ENCODE data around the gene PRG3. TPM values are rescaled to one million over a fixed set of nuclear protein-coding genes. Genes with fewer than 3 reads are reported as not detected.

Gene PRG3
- total and polyA plus RNA-seq, 2 donors (not counting 3 experiments of a cell fraction or from before 2014, with no cell fraction given) = not detected

DNA sequence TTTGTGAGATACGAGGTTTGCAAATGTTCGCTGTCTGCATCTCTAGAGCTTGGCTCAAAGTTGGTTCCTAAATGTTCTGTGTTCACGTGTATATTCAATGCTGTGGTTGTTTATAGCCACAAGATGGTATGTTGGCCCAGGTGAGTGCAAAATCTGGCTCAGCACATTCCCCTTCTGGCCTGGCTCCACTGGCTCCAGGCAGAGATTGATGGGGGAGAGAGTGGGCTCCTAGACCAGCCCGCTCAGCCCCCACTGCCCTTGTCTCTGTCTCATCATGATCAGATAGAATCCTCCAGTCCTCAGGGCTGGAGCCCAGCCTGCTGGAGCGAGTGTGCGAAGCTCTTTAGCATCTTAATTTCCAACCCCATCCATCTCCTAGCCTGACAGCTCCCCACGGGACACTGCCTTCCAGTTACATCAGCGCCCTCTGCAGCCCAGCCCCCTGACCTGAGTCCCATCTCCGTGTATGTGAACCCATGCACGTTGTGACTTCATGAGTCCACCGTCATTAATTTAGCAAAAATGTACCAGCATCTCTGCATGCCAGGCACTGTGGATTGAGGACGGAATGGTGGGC, 40.8 kb downstream of the PRG3 start:
- ChIA-PET CTCF (interaction anchor here (0.6 to 1.6 kb wide), 6 partner anchors 22 to 499 kb away, joined by 3 to 8 read pairs (median 4); no protein-coding TSS in a partner anchor), POLR2A (no interaction called here)
- Histone ChIP-seq H4K20me1 (replicated peaks; ENCODE audit: control insufficient read depth, extremely low read depth, insufficient read depth, low read length) (no peaks in the 10 kb centered on the region), H3K4me3 (replicated peaks in 1 of 3; ENCODE audit: insufficient read depth in 1 of 3, low read depth in 1 of 3, low read length in 3 of 3) (no peak overlapping the region), H3K9ac (replicated peaks; ENCODE audit: extremely low read depth, insufficient read depth, low read length) (no peak overlapping the region), H3K36me3 (ENCODE audit: control insufficient read depth in 2 of 2, extremely low read depth in 1 of 2, insufficient read depth in 2 of 2, low read length in 2 of 2) (no peaks in the 10 kb centered on the region), H3K27me3 (ENCODE audit: control insufficient read depth in 2 of 2, insufficient read depth in 2 of 2, low read length in 2 of 2) (peaks cover 4 to 9% of the 10 kb centered on the region in 2 experiments), H3K27ac (ENCODE audit: insufficient read depth, low read depth, low read length) (no peak overlapping the region), H3K9me1 (replicated peaks; ENCODE audit: control insufficient read depth, extremely low read depth, insufficient read depth, low read length) (no peaks in the 10 kb centered on the region), H3K4me2 (ENCODE audit: insufficient read depth, low read length) (no peak overlapping the region), H3K9me3 (replicated peaks; ENCODE audit: control insufficient read depth, insufficient read depth, low read length) (no peaks in the 10 kb centered on the region), H3K4me1 (ENCODE audit: control insufficient read depth, extremely low read depth, insufficient read depth, low read length) (peaks cover 6% of the 10 kb centered on the region), H3K79me2 (ENCODE audit: control insufficient read depth, insufficient read depth, low read length) (peaks cover 3% of the 10 kb centered on the region), H2AFZ (ENCODE audit: low read depth, low read length) (no peak overlapping the region)
- BruUV-seq (replicated peaks) = no TSS peak
- FAIRE-seq (no peak), DNase-seq (ENCODE audit: low read depth, low spot score) (peak; percentile 19)
- dilution Hi-C loops (cut with MboI; ENCODE audit: extremely low pct_ligation_motif_present, low sequenced_read_pairs) (no loop called here), intact Hi-C loops (cut with micrococcal nuclease) (loop anchor here (2.0 kb wide), 1 partner anchor 499 kb away; no protein-coding TSS in a partner anchor)
- TF ChIP-seq GATA2 (IDR thresholded peaks at IDR 0.05; ENCODE audit: insufficient read depth, insufficient read length, low read depth, low read length) = no peak
- TF ChIP-seq, protein P1, sequence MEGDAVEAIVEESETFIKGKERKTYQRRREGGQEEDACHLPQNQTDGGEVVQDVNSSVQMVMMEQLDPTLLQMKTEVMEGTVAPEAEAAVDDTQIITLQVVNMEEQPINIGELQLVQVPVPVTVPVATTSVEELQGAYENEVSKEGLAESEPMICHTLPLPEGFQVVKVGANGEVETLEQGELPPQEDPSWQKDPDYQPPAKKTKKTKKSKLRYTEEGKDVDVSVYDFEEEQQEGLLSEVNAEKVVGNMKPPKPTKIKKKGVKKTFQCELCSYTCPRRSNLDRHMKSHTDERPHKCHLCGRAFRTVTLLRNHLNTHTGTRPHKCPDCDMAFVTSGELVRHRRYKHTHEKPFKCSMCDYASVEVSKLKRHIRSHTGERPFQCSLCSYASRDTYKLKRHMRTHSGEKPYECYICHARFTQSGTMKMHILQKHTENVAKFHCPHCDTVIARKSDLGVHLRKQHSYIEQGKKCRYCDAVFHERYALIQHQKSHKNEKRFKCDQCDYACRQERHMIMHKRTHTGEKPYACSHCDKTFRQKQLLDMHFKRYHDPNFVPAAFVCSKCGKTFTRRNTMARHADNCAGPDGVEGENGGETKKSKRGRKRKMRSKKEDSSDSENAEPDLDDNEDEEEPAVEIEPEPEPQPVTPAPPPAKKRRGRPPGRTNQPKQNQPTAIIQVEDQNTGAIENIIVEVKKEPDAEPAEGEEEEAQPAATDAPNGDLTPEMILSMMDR (IDR thresholded peaks at IDR 0.05; ENCODE audit: extremely low read depth in 1 of 2, insufficient read depth in 1 of 2, low read depth in 1 of 2, low read length in 2 of 2) = peak in 1 of 2 donors; percentile 5
- no peak for TF ChIP-seq POLR2AphosphoS5 (IDR thresholded peaks at IDR 0.05; ENCODE audit: insufficient read depth, low read depth, low read length)
- TF ChIP-seq MYC (IDR thresholded peaks at IDR 0.05; ENCODE audit: low read depth, low read length) = no peak
- TF ChIP-seq POLR2A (IDR thresholded peaks at IDR 0.05; ENCODE audit: low read depth, low read length) = no peak

DNA sequence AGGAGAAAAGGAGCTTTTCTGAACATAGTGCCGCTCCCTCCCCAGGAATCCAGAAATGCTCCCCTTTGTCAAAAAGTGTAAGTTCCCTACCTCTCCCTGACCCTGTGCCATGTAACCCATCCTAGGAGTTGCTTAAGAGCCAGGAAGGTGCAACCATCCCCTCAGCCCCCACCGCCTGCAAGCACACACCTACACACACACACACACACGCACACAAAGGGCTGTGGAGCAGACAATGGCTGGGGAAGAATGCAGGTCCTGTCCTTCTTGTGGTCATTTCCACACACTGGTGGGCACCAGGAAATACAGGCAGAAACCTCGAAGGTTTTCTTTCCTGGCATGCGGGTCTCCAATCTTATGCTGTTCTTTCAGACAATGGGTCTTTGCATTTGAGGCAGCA, 41.6 kb downstream of the PRG3 start:
- H3K4me1 ChIP-seq (ENCODE audit: control insufficient read depth, extremely low read depth, insufficient read depth, low read length) = peaks cover 14% of the 10 kb centered on the region
- H3K9ac ChIP-seq (replicated peaks; ENCODE audit: extremely low read depth, insufficient read depth, low read length) = no peak overlapping the region
- DNase-seq (ENCODE audit: low read depth, low spot score) = no peak
- H2AFZ ChIP-seq (ENCODE audit: low read depth, low read length) = no peak overlapping the region
- H4K20me1 ChIP-seq (replicated peaks; ENCODE audit: control insufficient read depth, extremely low read depth, insufficient read depth, low read length) = no peaks in the 10 kb centered on the region
- ChIA-PET POLR2A (no interaction called here), CTCF (interaction anchor here (1.2 to 1.6 kb wide), 3 partner anchors 90 to 208 kb away, joined by 3 to 12 read pairs (median 6); no protein-coding TSS in a partner anchor)
- FAIRE-seq = no peak
- no peaks in the 10 kb centered on the region for H3K9me3 ChIP-seq (replicated peaks; ENCODE audit: control insufficient read depth, insufficient read depth, low read length)
- H3K4me2 ChIP-seq (ENCODE audit: insufficient read depth, low read length) = no peak overlapping the region
- intact Hi-C loops (cut with micrococcal nuclease) (loop anchor here (5.0 kb wide), 1 partner anchor 328 kb away; the partner anchor contains the start of gene ZDHHC5), dilution Hi-C loops (cut with MboI; ENCODE audit: extremely low pct_ligation_motif_present, low sequenced_read_pairs) (no loop called here)
- TF ChIP-seq, protein P1 (IDR thresholded peaks at IDR 0.05; ENCODE audit: extremely low read depth in 1 of 2, insufficient read depth in 1 of 2, low read depth in 1 of 2, low read length in 2 of 2) = no peak
- no peak for TF ChIP-seq POLR2A (IDR thresholded peaks at IDR 0.05; ENCODE audit: low read depth, low read length)
- no peak for TF ChIP-seq FOS (IDR thresholded peaks at IDR 0.05; ENCODE audit: borderline replicate concordance, insufficient read depth, low read length)
- TF ChIP-seq POLR2AphosphoS5 (IDR thresholded peaks at IDR 0.05; ENCODE audit: insufficient read depth, low read depth, low read length) = no peak
- TF ChIP-seq JUN (IDR thresholded peaks at IDR 0.05; ENCODE audit: borderline replicate concordance, insufficient read depth, insufficient read length, low read depth) = no peak
- TF ChIP-seq GATA2 (IDR thresholded peaks at IDR 0.05; ENCODE audit: insufficient read depth, insufficient read length, low read depth, low read length) = no peak
- no peak for TF ChIP-seq MYC (IDR thresholded peaks at IDR 0.05; ENCODE audit: low read depth, low read length)
- no peak for TF ChIP-seq EZH2 (IDR thresholded peaks at IDR 0.05; ENCODE audit: borderline replicate concordance, low read depth, low read length, severe bottlenecking)
- TF ChIP-seq, protein P2, sequence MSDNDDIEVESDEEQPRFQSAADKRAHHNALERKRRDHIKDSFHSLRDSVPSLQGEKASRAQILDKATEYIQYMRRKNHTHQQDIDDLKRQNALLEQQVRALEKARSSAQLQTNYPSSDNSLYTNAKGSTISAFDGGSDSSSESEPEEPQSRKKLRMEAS (IDR thresholded peaks at IDR 0.05; ENCODE audit: insufficient read depth, insufficient read length) = no peak
- peaks cover 11% of the 10 kb centered on the region for H3K79me2 ChIP-seq (ENCODE audit: control insufficient read depth, insufficient read depth, low read length)
- H3K9me1 ChIP-seq (replicated peaks; ENCODE audit: control insufficient read depth, extremely low read depth, insufficient read depth, low read length) = no peaks in the 10 kb centered on the region
- no peak overlapping the region for H3K27ac ChIP-seq (ENCODE audit: insufficient read depth, low read depth, low read length)
- H3K36me3 ChIP-seq (ENCODE audit: control insufficient read depth in 2 of 2, extremely low read depth in 1 of 2, insufficient read depth in 2 of 2, low read length in 2 of 2) = no peaks in the 10 kb centered on the region
- peaks cover 4 to 9% of the 10 kb centered on the region in 2 experiments for H3K27me3 ChIP-seq (ENCODE audit: control insufficient read depth in 2 of 2, insufficient read depth in 2 of 2, low read length in 2 of 2)
- BruUV-seq (replicated peaks) = no TSS peak
- no peak overlapping the region for H3K4me3 ChIP-seq (replicated peaks in 1 of 3; ENCODE audit: insufficient read depth in 1 of 3, low read depth in 1 of 3, low read length in 3 of 3)

All from endothelial cell of umbilical vein (primary cell).